Fibroblast of skin of scalp (primary cell): ENCODE data around the gene CCDC50.

Experiments used
- DNase-seq: peaks from one replicate; pipeline ENCODE4 v3.0.0-alpha.2; 2013

Gene CCDC50

GRCh38 chr3:191428177-191428576 lies 99.0 kb downstream of the CCDC50 start:
- no peak for DNase-seq

GRCh38 chr3:191430103-191430502 lies 100.9 kb downstream of the CCDC50 start:
- DNase-seq = no peak

GRCh38 chr3:191431160-191431822 lies 102.1 kb downstream of the CCDC50 start:
- DNase-seq = no peak

- no peak for DNase-seq
Measured at GRCh38 chr3:191432162-191432561, 103.0 kb downstream of the CCDC50 start.

GRCh38 chr3:191434024-191434423 lies 104.8 kb downstream of the CCDC50 start:
- DNase-seq = no peak

- DNase-seq = no peak
Measured at GRCh38 chr3:191435981-191436380, 106.8 kb downstream of the CCDC50 start.

- no peak for DNase-seq
Measured at GRCh38 chr3:191438150-191438814, 109.1 kb downstream of the CCDC50 start.

- no peak for DNase-seq
Measured at GRCh38 chr3:191440532-191440931, 111.3 kb downstream of the CCDC50 start.

- DNase-seq = no peak
Measured at GRCh38 chr3:191441687-191442086, 112.5 kb downstream of the CCDC50 start.

- no peak for DNase-seq
Measured at GRCh38 chr3:191444569-191444968, 115.4 kb downstream of the CCDC50 start.
